HAP-1 (cell line): Measurements from ENCODE around the gene EIF3F.

ENCODE experiments used
- DNase-seq, 2 experiments: peaks; one replicate each; pipeline ENCODE4 v3.0.0-alpha.2; 2016 to 2020; ENCODE audit warnings: low spot score in 2 of 2
- H3K27me3 ChIP-seq: fragments of 250-450 bp; sonication (Bioruptor Pico); 2 replicates; pipeline ENCODE4 v1.5.1; 2020; ENCODE audit warnings: low read depth, mild to moderate bottlenecking, moderate library complexity
- H3K36me3 ChIP-seq: fragments of 250-450 bp; sonication (Bioruptor Pico); replicated peaks from 2 replicates; pipeline ENCODE4 v1.5.1; 2020; ENCODE audit warnings: mild to moderate bottlenecking
- H3K4me1 ChIP-seq: fragments of 250-450 bp; sonication (Bioruptor Pico); 2 replicates; pipeline ENCODE4 v1.5.1; 2020; ENCODE audit warnings: mild to moderate bottlenecking
- H3K4me3 ChIP-seq: fragments of 250-450 bp; sonication (Bioruptor Pico); 2 replicates; pipeline ENCODE4 v1.5.1; 2020; ENCODE audit warnings: mild to moderate bottlenecking, moderate library complexity
- H3K9me3 ChIP-seq: fragments of 250-450 bp; sonication (Bioruptor Pico); 2 replicates; pipeline ENCODE4 v1.5.1; 2020; ENCODE audit warnings: mild to moderate bottlenecking, moderate library complexity
- in situ Hi-C: fragments of 300-500 bp; cut with MboI; formaldehyde crosslinking; loops from 3 replicates; pipeline ENCODE4 v1.14.3; 2020; ENCODE audit warnings: low sequenced_read_pairs, inconsistent platforms, mixed read lengths

The EIF3F gene, protein sequence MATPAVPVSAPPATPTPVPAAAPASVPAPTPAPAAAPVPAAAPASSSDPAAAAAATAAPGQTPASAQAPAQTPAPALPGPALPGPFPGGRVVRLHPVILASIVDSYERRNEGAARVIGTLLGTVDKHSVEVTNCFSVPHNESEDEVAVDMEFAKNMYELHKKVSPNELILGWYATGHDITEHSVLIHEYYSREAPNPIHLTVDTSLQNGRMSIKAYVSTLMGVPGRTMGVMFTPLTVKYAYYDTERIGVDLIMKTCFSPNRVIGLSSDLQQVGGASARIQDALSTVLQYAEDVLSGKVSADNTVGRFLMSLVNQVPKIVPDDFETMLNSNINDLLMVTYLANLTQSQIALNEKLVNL

DNA sequence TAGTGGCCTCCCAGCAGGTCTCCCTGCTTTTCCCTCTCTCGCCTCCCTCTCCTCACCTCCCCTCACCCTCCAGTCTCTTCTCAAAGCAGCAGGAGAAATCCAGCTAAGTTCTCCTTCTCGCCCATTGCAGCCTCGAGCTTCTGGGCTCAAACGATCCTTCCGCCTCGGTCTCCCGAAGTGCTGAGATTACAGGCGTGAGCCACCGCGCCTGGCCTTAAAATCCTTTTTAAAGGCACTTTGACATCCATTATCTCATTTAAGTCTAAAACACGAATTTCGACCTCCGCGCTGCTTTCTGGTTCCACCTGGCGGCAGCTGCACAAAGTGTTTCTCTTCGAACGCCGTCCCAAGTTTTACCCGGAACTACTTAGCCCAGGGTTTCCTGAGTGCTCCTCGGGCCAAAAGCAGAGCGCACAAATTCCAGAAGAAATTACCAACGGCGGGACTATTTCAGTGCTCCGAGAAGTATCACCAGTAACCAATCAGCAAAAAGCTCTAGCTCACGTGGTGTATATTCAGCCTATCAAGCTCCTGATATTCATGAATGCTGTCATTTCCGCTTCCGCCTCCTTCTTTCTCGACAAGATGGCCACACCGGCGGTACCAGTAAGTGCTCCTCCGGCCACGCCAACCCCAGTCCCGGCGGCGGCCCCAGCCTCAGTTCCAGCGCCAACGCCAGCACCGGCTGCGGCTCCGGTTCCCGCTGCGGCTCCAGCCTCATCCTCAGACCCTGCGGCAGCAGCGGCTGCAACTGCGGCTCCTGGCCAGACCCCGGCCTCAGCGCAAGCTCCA lies at the start of gene EIF3F:
Gene EIF3F (plus strand): TSS at position 570 of the 792 bp plus-strand sequence. CDS start 16 bp downstream, at position 586.
- Histone ChIP-seq H3K4me1 (peaks cover 14% of the 10 kb centered on the region), H3K9me3 (no peaks in the 10 kb centered on the region), H3K27me3 (no peaks in the 10 kb centered on the region), H3K36me3 (peaks cover 28% of the 10 kb centered on the region), H3K4me3 (peak within 1 kb of the TSS; percentile 86)
- DNase-seq: peak; percentile 95 to 99
- in situ Hi-C loops: no loop called here

DNA sequence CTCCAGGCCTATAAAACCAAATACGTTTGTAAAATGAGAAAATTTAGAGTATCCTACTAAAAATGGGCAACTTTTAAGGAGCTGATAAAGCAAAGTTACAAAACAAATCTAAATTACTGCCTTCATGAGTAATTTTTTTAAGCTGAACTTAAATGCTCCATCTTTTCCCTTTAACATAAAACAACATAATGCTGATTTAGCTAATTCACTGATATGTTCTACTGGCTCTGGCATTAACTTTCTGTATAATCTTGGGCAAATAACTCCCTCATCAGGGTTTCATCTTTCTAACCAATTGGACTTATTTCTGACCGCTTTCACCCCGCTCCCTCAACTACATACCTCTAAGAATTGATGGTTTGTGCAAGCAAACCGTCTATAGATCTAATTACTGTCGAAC lies 46.0 kb upstream of the EIF3F start:
- no peaks in the 10 kb centered on the region for H3K36me3 ChIP-seq
- no peaks in the 10 kb centered on the region for H3K4me1 ChIP-seq
- 0 out of 2 replicates have a peak, but pooled peaks cover 3% of the 10 kb centered on the region for H3K27me3 ChIP-seq
- no peaks in the 10 kb centered on the region for H3K9me3 ChIP-seq
- in situ Hi-C loops: no loop called here
- DNase-seq: no peak
- H3K4me3 ChIP-seq: no peak overlapping the region

DNA sequence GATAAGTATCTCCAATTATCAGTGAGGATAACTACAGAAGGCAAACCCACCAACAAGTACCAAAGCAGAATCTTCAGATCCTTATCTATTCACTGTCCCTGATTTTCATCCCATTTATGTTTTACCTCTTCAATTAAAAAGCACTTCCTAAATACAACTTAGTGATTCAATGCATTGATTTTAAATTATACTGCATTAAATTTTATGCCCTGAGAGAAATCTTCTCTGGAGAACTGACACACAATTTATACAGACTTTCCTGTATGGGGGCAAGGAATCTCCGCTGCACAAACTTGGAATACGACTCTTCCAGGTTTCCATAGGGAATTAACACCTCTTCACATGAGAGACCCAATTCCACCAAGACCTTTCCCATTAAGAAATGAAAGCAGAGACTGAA lies 45.5 kb upstream of the EIF3F start, which contains the start of gene OR10A3:
Gene OR10A3 (minus strand): TSS at position 101 of the 400 bp plus-strand sequence. CDS start 2,188 bp downstream, outside the sequence.
- DNase-seq: no peak
- no peaks in the 10 kb centered on the region for H3K9me3 ChIP-seq
- H3K4me1 ChIP-seq: no peaks in the 10 kb centered on the region
- no peak within 1 kb of the TSS for H3K4me3 ChIP-seq
- in situ Hi-C loops: no loop called here
- 0 out of 2 replicates have a peak, but pooled peaks cover 3% of the 10 kb centered on the region for H3K27me3 ChIP-seq
- no peaks in the 10 kb centered on the region for H3K36me3 ChIP-seq

DNA sequence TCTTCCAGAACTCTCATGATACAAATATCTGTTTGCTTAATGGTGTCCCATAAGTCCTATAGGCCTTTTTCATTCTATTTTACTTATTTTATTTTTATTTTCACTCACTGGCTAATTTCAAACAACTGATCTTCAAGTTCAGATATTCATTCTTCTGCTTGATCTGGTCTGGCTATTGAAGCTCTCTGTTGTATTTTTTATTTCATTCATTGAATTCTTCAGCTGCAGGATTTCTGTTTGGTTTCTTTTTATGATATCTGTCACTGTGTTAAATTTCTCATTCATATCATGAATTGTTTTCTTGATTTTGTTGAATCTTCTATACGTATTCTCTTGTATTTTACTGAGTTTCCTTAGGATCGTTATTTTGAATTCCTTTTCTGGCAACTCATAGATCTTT lies 43.0 kb upstream of the EIF3F start:
- in situ Hi-C loops: no loop called here
- Histone ChIP-seq H3K27me3 (peaks cover 3% of the 10 kb centered on the region; the same call in 1 of the 2 replicates), H3K36me3 (no peaks in the 10 kb centered on the region), H3K4me1 (no peaks in the 10 kb centered on the region), H3K4me3 (no peak overlapping the region), H3K9me3 (no peaks in the 10 kb centered on the region)
- no peak for DNase-seq

DNA sequence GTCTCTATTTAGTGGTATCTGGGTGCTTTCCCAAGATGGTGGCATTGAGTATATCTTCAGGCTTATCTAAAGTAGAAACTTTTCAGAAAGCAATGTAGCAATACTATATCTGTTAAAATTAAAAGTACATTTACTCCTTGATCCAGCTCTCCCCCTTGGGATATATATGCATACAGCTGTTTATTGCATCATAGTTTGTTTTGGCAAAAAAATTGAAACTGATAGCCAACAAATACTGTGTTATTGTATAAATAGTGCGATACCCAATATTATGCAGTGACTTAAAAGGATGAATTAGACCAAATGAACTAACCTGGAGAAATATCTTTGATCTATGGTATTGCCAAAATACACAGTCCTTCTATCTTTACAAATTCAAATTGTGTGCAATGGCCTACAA lies 37.2 kb upstream of the EIF3F start:
- Histone ChIP-seq H3K4me3 (no peak overlapping the region), H3K9me3 (no peaks in the 10 kb centered on the region), H3K27me3 (peaks cover 3% of the 10 kb centered on the region; the same call in 1 of the 2 replicates), H3K4me1 (no peaks in the 10 kb centered on the region), H3K36me3 (no peaks in the 10 kb centered on the region)
- in situ Hi-C loops: no loop called here
- no peak for DNase-seq

DNA sequence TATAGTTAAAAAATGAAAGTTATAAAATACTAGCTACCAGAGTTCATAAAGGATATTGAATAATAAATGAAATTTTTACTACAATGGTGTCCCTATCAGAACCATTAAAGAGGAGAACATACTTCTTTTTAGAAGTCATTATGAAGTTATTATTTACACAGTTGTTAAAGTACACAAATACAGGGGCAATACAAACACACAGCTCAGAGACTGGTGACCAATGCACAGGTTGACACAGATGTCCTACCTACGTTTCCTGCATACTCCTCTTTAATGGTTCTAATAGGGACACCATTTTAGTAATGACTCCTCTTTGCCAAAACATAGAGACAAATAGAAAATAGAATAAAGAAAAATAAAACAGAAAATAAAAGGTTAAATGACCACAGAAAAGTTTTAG lies 31.9 kb upstream of the EIF3F start:
- in situ Hi-C loops: no loop called here
- H3K36me3 ChIP-seq: no peaks in the 10 kb centered on the region
- DNase-seq: no peak
- no peaks in the 10 kb centered on the region for H3K9me3 ChIP-seq
- H3K4me3 ChIP-seq: no peak overlapping the region
- peaks cover 3% of the 10 kb centered on the region; the same call in 1 of the 2 replicates for H3K27me3 ChIP-seq
- H3K4me1 ChIP-seq: no peaks in the 10 kb centered on the region

DNA sequence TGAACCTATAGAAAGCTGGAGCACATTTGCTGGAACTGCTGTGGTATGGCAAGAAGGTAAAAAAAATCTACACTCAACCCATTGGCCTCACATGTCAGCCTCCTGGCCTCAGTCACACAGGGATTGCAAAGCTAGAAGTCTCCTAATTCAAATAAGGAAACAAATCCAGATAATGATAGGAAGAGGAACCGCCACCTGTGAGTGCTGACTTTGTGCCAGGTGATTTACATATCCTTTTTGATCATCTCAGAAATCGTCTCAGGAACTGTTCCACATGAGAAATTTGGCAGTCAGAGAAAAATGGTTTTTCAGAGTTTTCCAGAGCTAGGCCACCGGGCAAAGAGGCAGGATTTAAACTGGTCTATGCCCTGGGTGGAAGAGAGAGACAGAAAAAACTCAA lies 22.9 kb upstream of the EIF3F start:
- no peaks in the 10 kb centered on the region for H3K4me1 ChIP-seq
- H3K4me3 ChIP-seq: no peak overlapping the region
- H3K36me3 ChIP-seq: no peaks in the 10 kb centered on the region
- H3K9me3 ChIP-seq: no peaks in the 10 kb centered on the region; the same call in 1 of the 2 replicates
- no peaks in the 10 kb centered on the region for H3K27me3 ChIP-seq
- no peak for DNase-seq
- in situ Hi-C loops: no loop called here

DNA sequence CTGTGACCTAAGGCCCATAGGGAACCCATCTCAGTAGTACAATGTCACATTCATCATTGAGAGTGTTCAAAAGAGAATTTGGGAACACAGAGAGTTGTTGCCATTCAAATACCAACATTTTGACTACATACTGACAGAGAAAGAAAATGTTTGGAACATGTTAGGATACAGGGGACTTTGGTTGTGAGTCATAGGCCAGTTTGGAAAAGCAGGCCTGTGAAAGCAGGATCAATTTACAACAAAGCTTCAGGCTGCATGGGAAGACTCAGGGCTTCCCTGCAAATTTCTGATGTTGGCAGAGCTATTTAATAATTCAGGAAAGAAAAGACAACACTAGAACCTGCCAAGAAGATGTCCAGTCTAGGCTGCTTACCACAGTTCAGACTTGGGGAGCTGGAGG lies 22.3 kb upstream of the EIF3F start:
- H3K9me3 ChIP-seq: no peaks in the 10 kb centered on the region; the same call in 1 of the 2 replicates
- H3K36me3 ChIP-seq: no peaks in the 10 kb centered on the region
- in situ Hi-C loops: no loop called here
- no peak for DNase-seq
- H3K4me1 ChIP-seq: no peaks in the 10 kb centered on the region
- no peaks in the 10 kb centered on the region for H3K27me3 ChIP-seq
- H3K4me3 ChIP-seq: no peak overlapping the region

DNA sequence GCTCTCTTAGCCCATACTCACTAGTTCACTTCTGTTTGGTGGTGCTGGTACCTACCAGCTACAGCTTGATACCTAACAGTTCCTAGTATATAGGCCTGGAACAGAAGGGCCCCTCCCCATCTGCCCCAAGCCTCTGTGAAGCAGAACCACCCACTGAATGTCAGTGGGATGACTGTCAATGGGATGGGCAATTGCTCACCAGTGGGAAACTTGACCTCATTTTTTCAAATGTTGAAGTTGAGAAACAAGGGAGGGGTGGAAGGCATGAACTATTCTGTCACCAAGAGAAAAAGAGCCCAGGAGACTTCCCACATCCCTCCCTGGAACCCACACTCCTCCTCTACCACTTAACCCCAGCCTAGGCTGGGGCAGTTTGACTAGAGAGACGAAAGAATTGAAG lies 21.8 kb upstream of the EIF3F start, which contains the start of gene NLRP10:
Gene NLRP10 (minus strand): TSS at position 62 of the 400 bp plus-strand sequence. CDS start 1,952 bp downstream, outside the sequence.
- DNase-seq: no peak
- Histone ChIP-seq H3K36me3 (no peaks in the 10 kb centered on the region), H3K27me3 (no peaks in the 10 kb centered on the region), H3K4me3 (no peak within 1 kb of the TSS), H3K4me1 (no peaks in the 10 kb centered on the region; the same call in 1 of the 2 replicates), H3K9me3 (no peaks in the 10 kb centered on the region; the same call in 1 of the 2 replicates)
- in situ Hi-C loops: no loop called here

DNA sequence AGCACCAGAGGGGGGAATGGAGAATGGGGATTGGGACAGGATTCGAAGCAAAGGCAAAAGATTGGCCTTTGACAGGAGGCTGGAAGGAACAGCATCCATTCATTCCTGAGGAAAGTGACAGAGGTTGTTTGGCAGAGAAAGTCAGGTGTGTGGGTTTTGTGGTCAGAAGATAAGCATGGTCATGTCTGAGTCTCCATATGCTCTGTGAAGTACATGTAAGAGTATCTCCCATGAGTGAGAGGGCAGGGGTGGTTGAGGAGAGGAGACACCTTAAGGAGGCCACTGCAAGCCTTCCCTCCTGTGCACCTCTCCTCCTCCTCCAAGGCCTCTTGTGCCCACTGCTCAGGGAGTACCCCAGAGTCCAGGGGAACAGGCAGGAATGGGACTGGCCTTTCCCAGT lies 20.0 kb upstream of the EIF3F start:
- Histone ChIP-seq H3K4me3 (no peak overlapping the region), H3K4me1 (no peaks in the 10 kb centered on the region; the same call in none of the 2 replicates), H3K27me3 (no peaks in the 10 kb centered on the region), H3K9me3 (no peaks in the 10 kb centered on the region; the same call in 1 of the 2 replicates), H3K36me3 (no peaks in the 10 kb centered on the region)
- DNase-seq: no peak
- in situ Hi-C loops: no loop called here

DNA sequence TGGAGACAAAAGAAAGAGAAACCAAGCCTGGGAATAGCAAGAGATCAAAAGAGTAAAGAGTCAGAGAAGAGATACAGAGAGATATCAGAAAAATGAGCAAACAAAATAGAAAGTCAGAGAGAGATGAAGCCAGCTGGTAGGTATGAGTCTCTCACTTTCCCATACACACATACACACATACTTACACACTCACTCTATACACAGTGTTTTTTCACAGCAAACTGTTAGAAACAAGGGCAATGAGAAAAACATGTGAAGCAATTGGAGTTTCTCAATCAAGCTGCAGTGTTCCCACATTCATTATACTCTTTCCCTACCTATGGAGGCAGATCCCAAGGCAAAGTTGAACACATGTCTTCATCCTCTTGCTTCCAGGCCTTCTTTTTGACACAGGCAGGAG lies 19.3 kb upstream of the EIF3F start:
- H3K27me3 ChIP-seq: no peaks in the 10 kb centered on the region
- in situ Hi-C loops: no loop called here
- H3K9me3 ChIP-seq: no peaks in the 10 kb centered on the region; the same call in 1 of the 2 replicates
- no peaks in the 10 kb centered on the region; the same call in none of the 2 replicates for H3K4me1 ChIP-seq
- H3K36me3 ChIP-seq: no peaks in the 10 kb centered on the region
- DNase-seq: no peak
- H3K4me3 ChIP-seq: no peak overlapping the region

DNA sequence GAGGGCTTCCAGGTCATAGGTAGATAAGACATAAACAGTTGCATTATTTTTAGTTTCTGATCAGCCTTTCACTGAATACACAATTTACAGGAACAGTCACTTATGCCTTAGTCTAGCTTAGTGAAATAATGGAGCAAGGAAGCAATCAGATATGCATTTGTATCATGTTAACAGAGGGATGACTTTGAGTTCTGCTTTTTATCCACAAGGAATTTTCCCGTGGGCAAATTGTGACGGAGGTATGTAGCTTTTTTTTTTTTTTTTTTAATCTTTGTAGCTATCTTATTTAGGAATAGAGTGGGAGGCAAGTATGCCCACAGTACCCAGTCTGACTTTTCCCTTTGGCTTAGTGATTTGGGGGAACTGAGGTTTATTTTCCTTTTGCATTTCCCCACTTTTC lies 18.5 kb upstream of the EIF3F start:
- Histone ChIP-seq H3K4me1 (no peaks in the 10 kb centered on the region; the same call in none of the 2 replicates), H3K9me3 (no peaks in the 10 kb centered on the region; the same call in 1 of the 2 replicates), H3K27me3 (no peaks in the 10 kb centered on the region), H3K36me3 (no peaks in the 10 kb centered on the region), H3K4me3 (no peak overlapping the region)
- no peak for DNase-seq
- in situ Hi-C loops: no loop called here

DNA sequence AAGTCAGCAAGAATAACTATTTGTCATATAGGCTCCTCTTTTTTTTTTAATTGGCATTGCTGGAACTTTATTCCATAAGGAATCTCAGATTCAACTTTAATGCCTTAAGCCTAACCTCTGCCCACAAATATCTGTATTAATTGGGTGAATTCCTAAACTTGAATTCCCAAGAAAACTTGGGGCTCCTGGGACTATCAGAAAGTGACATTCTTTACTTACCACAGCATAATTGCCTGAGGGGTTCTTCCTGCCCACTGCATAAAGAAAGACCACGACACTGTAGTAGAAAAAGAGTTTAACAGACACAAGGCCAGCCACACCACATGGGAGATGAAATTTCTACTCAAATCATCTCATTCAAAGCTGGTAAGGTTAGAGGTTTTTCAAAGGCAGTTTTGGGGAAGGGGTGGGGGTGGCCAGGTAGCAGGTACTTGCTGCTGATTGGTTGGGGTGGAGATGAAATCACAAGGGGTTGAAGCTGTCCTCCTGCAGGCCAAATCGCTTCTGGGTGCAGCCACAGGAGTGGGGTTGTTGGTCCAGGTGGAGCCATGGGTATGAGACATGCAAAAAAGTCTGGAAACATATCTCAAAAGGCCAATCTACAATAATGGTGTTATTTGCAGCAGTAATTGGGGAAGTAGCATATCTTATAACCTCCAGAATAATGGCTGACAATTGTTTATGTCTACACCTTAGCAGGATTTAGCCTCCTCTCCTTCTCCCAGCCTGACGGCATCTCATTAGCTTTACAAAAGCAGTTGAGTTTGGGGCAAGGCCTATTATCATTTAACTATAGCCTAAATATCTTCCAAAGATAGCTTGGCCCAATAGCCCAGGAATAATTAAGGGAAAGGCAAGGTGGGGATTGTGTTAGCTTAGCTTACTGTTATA lies 17.1 kb upstream of the EIF3F start:
- no peak for DNase-seq
- H3K27me3 ChIP-seq: no peaks in the 10 kb centered on the region
- no peak overlapping the region for H3K4me3 ChIP-seq
- H3K9me3 ChIP-seq: no peaks in the 10 kb centered on the region; the same call in 1 of the 2 replicates
- in situ Hi-C loops: no loop called here
- H3K36me3 ChIP-seq: no peaks in the 10 kb centered on the region
- no peaks in the 10 kb centered on the region; the same call in none of the 2 replicates for H3K4me1 ChIP-seq
